Measurements from ENCODE around the gene DHX38.

DNA sequence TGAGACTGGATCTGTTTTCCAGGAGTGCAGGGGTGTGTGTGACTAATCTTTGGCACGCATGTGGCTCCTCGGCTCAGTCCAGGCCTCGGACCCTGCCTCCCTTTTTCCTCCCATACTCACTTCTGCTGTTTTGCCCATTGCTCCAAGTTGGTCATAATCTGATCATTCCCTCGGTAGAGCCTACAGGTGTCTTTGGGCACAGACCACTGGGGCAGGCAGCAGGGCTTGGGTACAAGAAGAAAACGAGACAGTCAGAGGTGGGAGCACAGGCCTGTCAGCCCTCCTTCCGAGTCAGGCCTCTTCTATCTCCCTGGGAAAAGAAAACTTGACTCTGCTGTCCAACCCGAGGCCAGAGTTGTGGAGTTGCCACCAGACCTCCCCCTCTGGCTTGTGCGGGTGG is 29.8 kb downstream of the DHX38 start:
- TF ChIP-seq, protein P1, sequence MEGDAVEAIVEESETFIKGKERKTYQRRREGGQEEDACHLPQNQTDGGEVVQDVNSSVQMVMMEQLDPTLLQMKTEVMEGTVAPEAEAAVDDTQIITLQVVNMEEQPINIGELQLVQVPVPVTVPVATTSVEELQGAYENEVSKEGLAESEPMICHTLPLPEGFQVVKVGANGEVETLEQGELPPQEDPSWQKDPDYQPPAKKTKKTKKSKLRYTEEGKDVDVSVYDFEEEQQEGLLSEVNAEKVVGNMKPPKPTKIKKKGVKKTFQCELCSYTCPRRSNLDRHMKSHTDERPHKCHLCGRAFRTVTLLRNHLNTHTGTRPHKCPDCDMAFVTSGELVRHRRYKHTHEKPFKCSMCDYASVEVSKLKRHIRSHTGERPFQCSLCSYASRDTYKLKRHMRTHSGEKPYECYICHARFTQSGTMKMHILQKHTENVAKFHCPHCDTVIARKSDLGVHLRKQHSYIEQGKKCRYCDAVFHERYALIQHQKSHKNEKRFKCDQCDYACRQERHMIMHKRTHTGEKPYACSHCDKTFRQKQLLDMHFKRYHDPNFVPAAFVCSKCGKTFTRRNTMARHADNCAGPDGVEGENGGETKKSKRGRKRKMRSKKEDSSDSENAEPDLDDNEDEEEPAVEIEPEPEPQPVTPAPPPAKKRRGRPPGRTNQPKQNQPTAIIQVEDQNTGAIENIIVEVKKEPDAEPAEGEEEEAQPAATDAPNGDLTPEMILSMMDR (IDR thresholded peaks at IDR 0.05; ENCODE audit: extremely low read depth in 1 of 2, insufficient read depth in 1 of 2, low read depth in 1 of 2, low read length in 2 of 2), result no peak
- no peak for TF ChIP-seq EZH2 (IDR thresholded peaks at IDR 0.05; ENCODE audit: borderline replicate concordance, low read depth, low read length, severe bottlenecking)
- no peak for TF ChIP-seq JUN (IDR thresholded peaks at IDR 0.05; ENCODE audit: borderline replicate concordance, insufficient read depth, insufficient read length, low read depth)
